Endothelial cell of umbilical vein (primary cell): ENCODE data around the gene UCK1.

ENCODE experiments used
- EZH2 ChIP-seq: IDR thresholded peaks from 2 replicates; pipeline ENCODE4 v1.6.1; 2012; ENCODE audit warnings: borderline replicate concordance, low read depth, mild to moderate bottlenecking, moderate library complexity, low read length, inconsistent platforms; ENCODE audit not compliant: severe bottlenecking
- POLR2A ChIP-seq: IDR thresholded peaks from 2 replicates; pipeline ENCODE4 v1.6.1; 2012; ENCODE audit warnings: low read depth, mild to moderate bottlenecking, control low read depth, low read length

- TF ChIP-seq EZH2 = no peak
- no peak for TF ChIP-seq POLR2A
These were observed 530 bp downstream of the UCK1 start for GRCh38 chr9:131530546-131530919.
